ENCODE data around the gene DAPK1. TPM values are rescaled to one million over a fixed set of nuclear protein-coding genes. Genes with fewer than 3 reads are reported as not detected.

The DAPK1 gene
- total RNA-seq, 1 experiment from 2014 or later = 133 TPM

DNA sequence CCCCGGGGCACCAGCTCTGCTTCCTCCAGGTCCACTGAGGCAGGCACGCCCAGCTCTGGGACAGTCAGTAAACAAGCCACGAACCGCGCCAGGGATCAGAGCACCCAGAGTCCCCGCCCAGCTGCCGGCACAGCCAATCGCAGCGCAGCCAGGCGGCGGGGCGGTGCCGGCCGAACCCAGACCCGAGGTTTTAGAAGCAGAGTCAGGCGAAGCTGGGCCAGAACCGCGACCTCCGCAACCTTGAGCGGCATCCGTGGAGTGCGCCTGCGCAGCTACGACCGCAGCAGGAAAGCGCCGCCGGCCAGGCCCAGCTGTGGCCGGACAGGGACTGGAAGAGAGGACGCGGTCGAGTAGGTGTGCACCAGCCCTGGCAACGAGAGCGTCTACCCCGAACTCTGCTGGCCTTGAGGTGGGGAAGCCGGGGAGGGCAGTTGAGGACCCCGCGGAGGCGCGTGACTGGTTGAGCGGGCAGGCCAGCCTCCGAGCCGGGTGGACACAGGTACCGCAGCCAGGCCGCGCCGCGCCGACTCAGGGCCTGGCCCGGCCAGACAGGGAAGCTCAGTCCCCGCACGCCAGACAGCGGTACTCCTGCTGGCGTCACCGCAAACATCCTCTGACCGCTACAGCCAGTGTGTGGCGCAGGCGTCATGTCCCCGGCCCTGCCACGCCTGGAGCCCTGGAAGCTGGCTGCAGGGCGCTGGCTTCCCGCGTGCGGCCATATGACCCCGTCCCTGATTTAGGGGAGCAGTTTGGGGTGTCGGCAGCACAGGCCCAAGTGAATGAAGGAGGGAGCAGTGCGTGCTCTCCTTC is 228.4 kb downstream of the DAPK1 start, which contains the start of gene CTSL:
Gene CTSL, plus strand, starts transcription at position 220 of the 810 bp plus-strand sequence. CDS start 1,485 bp downstream, outside the sequence.
- BruUV-seq (replicated peaks) = no TSS peak
- Mint-ChIP-seq H3K27me3 (ENCODE audit: unreplicated experiment) (peaks cover 10% of the 10 kb centered on the region), H3K4me3 (ENCODE audit: low read depth, unreplicated experiment) (peak within 1 kb of the TSS; percentile 98), H3K27ac (ENCODE audit: unreplicated experiment) (peak within 1 kb of the TSS; percentile 87), H3K36me3 (ENCODE audit: insufficient read depth, unreplicated experiment) (peaks cover 12% of the 10 kb centered on the region), H3K4me1 (ENCODE audit: low read depth, unreplicated experiment) (peaks cover 10% of the 10 kb centered on the region), H3K9me3 (ENCODE audit: low read depth, unreplicated experiment) (no peaks in the 10 kb centered on the region)
- CTCF ChIA-PET = interaction anchor here (0.6 to 1.4 kb wide), 7 partner anchors 10 to 89 kb away, joined by 3 to 7 read pairs (median 7); no protein-coding TSS in a partner anchor
- DNase-seq = peak; percentile 70
- intact Hi-C loops (cut with micrococcal nuclease; ENCODE audit: unreplicated experiment) = loop anchor here (1.0 kb wide), 1 partner anchor 87 kb away; no protein-coding TSS in a partner anchor
- TF ChIP-seq CTCF (IDR thresholded peaks at IDR 0.05; ENCODE audit: unreplicated experiment) = peak; percentile 32

GRCh38 chr9:87729246-87729645 is 231.6 kb downstream of the DAPK1 start:
- no peak for TF ChIP-seq CTCF (IDR thresholded peaks at IDR 0.05; ENCODE audit: unreplicated experiment)
- no peak overlapping the region for H3K27ac Mint-ChIP-seq (ENCODE audit: unreplicated experiment)
- no peak for DNase-seq
- H3K27me3 Mint-ChIP-seq (ENCODE audit: unreplicated experiment) = no peaks in the 10 kb centered on the region
- intact Hi-C loops (cut with micrococcal nuclease; ENCODE audit: unreplicated experiment) = no loop called here
- no peak overlapping the region for H3K4me3 Mint-ChIP-seq (ENCODE audit: low read depth, unreplicated experiment)
- H3K4me1 Mint-ChIP-seq (ENCODE audit: low read depth, unreplicated experiment) = peaks cover 10% of the 10 kb centered on the region
- peaks cover 12% of the 10 kb centered on the region for H3K36me3 Mint-ChIP-seq (ENCODE audit: insufficient read depth, unreplicated experiment)
- BruUV-seq (replicated peaks) = no TSS peak
- H3K9me3 Mint-ChIP-seq (ENCODE audit: low read depth, unreplicated experiment) = no peaks in the 10 kb centered on the region
- CTCF ChIA-PET = no interaction called here

- intact Hi-C loops (cut with micrococcal nuclease; ENCODE audit: unreplicated experiment) = no loop called here
- no peak for DNase-seq
- Mint-ChIP-seq H3K9me3 (ENCODE audit: low read depth, unreplicated experiment) (no peaks in the 10 kb centered on the region), H3K4me3 (ENCODE audit: low read depth, unreplicated experiment) (no peak overlapping the region), H3K27me3 (ENCODE audit: unreplicated experiment) (no peaks in the 10 kb centered on the region), H3K27ac (ENCODE audit: unreplicated experiment) (no peak overlapping the region), H3K36me3 (ENCODE audit: insufficient read depth, unreplicated experiment) (peaks cover 4% of the 10 kb centered on the region), H3K4me1 (ENCODE audit: low read depth, unreplicated experiment) (peaks cover 2% of the 10 kb centered on the region)
- CTCF ChIA-PET = no interaction called here
- BruUV-seq (replicated peaks) = no TSS peak
- no peak for TF ChIP-seq CTCF (IDR thresholded peaks at IDR 0.05; ENCODE audit: unreplicated experiment)
Measured at GRCh38 chr9:87731321-87731720, 233.7 kb downstream of the DAPK1 start.

DNA sequence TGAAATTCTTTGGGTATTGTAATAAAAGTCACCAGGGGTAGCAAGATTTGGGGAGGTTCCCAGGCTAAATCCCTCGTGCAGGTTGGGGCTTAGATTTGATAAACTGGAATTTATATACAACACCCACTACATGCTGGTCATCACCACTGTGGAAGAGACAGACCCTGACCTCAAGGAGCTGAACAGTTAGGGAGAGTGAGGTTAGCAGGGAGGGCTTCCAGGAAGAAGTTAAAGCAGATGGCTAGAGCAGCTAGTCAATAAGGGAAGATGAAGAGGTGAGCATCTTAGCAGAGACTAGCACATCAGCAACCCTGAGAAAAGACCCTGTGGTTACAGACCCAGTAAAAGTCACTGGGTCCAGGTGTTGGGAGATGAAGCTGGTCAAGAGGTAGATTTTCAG is 234.7 kb downstream of the DAPK1 start:
- H3K4me3 Mint-ChIP-seq (ENCODE audit: low read depth, unreplicated experiment) = no peak overlapping the region
- H3K27ac Mint-ChIP-seq (ENCODE audit: unreplicated experiment) = no peak overlapping the region
- no peak for DNase-seq
- no TSS peak for BruUV-seq (replicated peaks)
- no peaks in the 10 kb centered on the region for H3K9me3 Mint-ChIP-seq (ENCODE audit: low read depth, unreplicated experiment)
- no peaks in the 10 kb centered on the region for H3K27me3 Mint-ChIP-seq (ENCODE audit: unreplicated experiment)
- CTCF ChIA-PET = no interaction called here
- H3K36me3 Mint-ChIP-seq (ENCODE audit: insufficient read depth, unreplicated experiment) = no peaks in the 10 kb centered on the region
- no peaks in the 10 kb centered on the region for H3K4me1 Mint-ChIP-seq (ENCODE audit: low read depth, unreplicated experiment)
- TF ChIP-seq CTCF (IDR thresholded peaks at IDR 0.05; ENCODE audit: unreplicated experiment) = no peak
- intact Hi-C loops (cut with micrococcal nuclease; ENCODE audit: unreplicated experiment) = no loop called here

Data from Calu3 (cell line).